ENCODE measurements around the gene AMTN.

The AMTN gene

GRCh38 chr4:70564033-70564432, 45.7 kb downstream of the AMTN start:
- no peak for ATAC-seq

- ATAC-seq = no peak
Observed at GRCh38 chr4:70570796-70571195, 52.4 kb downstream of the AMTN start.

GRCh38 chr4:70571772-70572171, 53.4 kb downstream of the AMTN start:
- no peak for ATAC-seq

- no peak for ATAC-seq
Observed at GRCh38 chr4:70575964-70576363, 57.6 kb downstream of the AMTN start.

GRCh38 chr4:70577220-70577927, 59.0 kb downstream of the AMTN start:
- ATAC-seq = no peak

GRCh38 chr4:70581980-70582379, 63.6 kb downstream of the AMTN start:
- ATAC-seq = no peak

Measured in activated CD4-positive, CD25-positive, alpha-beta regulatory T cell treated with anti-CD3 and anti-CD28 coated beads, Interleukin-2, amount 50 U/mL, for 24 hours (primary cell).